ENCODE measurements around the gene COL13A1.

COL13A1 gene

GRCh38 chr10:69878038-69878437 lies 76.3 kb downstream of the COL13A1 start:
- TF ChIP-seq ZFP30 (CRISPR knock-in tag; IDR thresholded peaks at IDR 0.05) (no peak), ZNF8 (CRISPR knock-in tag; IDR thresholded peaks at IDR 0.05) (no peak), CREB5 (CRISPR knock-in tag; IDR thresholded peaks at IDR 0.05; ENCODE audit: low read depth) (no peak), TSHZ2 (CRISPR knock-in tag; IDR thresholded peaks at IDR 0.05) (no peak), POU6F1 (CRISPR knock-in tag; IDR thresholded peaks at IDR 0.05; ENCODE audit: borderline replicate concordance, low read depth) (no peak), SNAI2 (CRISPR knock-in tag; IDR thresholded peaks at IDR 0.05) (no peak), GLIS3 (CRISPR knock-in tag; IDR thresholded peaks at IDR 0.05) (no peak), PATZ1 (CRISPR knock-in tag; IDR thresholded peaks at IDR 0.05; ENCODE audit: borderline replicate concordance) (no peak), CSDC2 (CRISPR knock-in tag; IDR thresholded peaks at IDR 0.05) (no peak)
- no peak for ATAC-seq

- TF ChIP-seq OSR1 (CRISPR knock-in tag; IDR thresholded peaks at IDR 0.05) (no peak), ZNF8 (CRISPR knock-in tag; IDR thresholded peaks at IDR 0.05) (no peak), ESRRG (CRISPR knock-in tag; IDR thresholded peaks at IDR 0.05) (no peak), BACH2 (CRISPR knock-in tag; IDR thresholded peaks at IDR 0.05; ENCODE audit: borderline replicate concordance) (no peak), ZFP3 (CRISPR knock-in tag; IDR thresholded peaks at IDR 0.05) (no peak), CSRNP3 (CRISPR knock-in tag; IDR thresholded peaks at IDR 0.05) (no peak), TOX (CRISPR knock-in tag; IDR thresholded peaks at IDR 0.05; ENCODE audit: borderline replicate concordance) (no peak), ZFP30 (CRISPR knock-in tag; IDR thresholded peaks at IDR 0.05) (no peak), TSHZ2 (CRISPR knock-in tag; IDR thresholded peaks at IDR 0.05) (no peak), ZNF565 (CRISPR knock-in tag; conservative IDR thresholded peaks at IDR 0.05; ENCODE audit: low read depth) (no peak), ISL1 (CRISPR knock-in tag; IDR thresholded peaks at IDR 0.05) (no peak), RARB (CRISPR knock-in tag; IDR thresholded peaks at IDR 0.05) (no peak)
- ATAC-seq = no peak
Measured at GRCh38 chr10:69878951-69879350, 77.2 kb downstream of the COL13A1 start.

Data from SK-N-SH treated with all-trans-retinoic acid at 6 μM for 48 hours (cell line).